GM23338 (cell line): ENCODE results near the gene DUSP21. TPM values are rescaled to one million over a fixed set of nuclear protein-coding genes. Genes with fewer than 3 reads are reported as not detected.

Experiments
- ATAC-seq: fragments of 200-7000 bp; cut with Tn5 transposase; 3 replicates; pipeline ENCODE4 v1.9.1; 2020
- DNase-seq: peaks from one replicate; pipeline ENCODE4 v3.0.0-alpha.2; 2015; ENCODE audit warnings: low spot score
- H2AFZ ChIP-seq: fragments of 200-600 bp; sonication (generic); 2 replicates; pipeline ENCODE4 v1.8.0; 2016; ENCODE audit warnings: antibody characterized with exemption, mild to moderate bottlenecking, moderate library complexity
- H3F3A ChIP-seq: fragments of 200-600 bp; sonication (generic); replicated peaks from 2 replicates; pipeline ENCODE4 v1.8.0; 2017; ENCODE audit warnings: antibody characterized with exemption, mixed run types, low read depth
- H3K27ac ChIP-seq: fragments of 200-600 bp; sonication (generic); 2 replicates; pipeline ENCODE4 v1.6.1; 2016; ENCODE audit warnings: low read depth
- H3K27me3 ChIP-seq: fragments of 200-600 bp; sonication (generic); 2 replicates; pipeline ENCODE4 v1.8.0; 2016; ENCODE audit warnings: mild to moderate bottlenecking, mixed run types, moderate library complexity; ENCODE audit not compliant: insufficient read depth
- H3K36me3 ChIP-seq: fragments of 200-600 bp; sonication (generic); 2 replicates; pipeline ENCODE4 v1.8.0; 2016; ENCODE audit warnings: mild to moderate bottlenecking; ENCODE audit not compliant: insufficient read depth
- H3K4me1 ChIP-seq: fragments of 200-600 bp; sonication (generic); 2 replicates; pipeline ENCODE4 v1.8.0; 2016; ENCODE audit warnings: mild to moderate bottlenecking, moderate library complexity; ENCODE audit not compliant: insufficient read depth
- H3K4me2 ChIP-seq: fragments of 200-600 bp; sonication (generic); 2 replicates; pipeline ENCODE4 v1.7.1; 2017; ENCODE audit warnings: mixed run types
- H3K4me3 ChIP-seq: fragments of 200-600 bp; sonication (generic); 2 replicates; pipeline ENCODE4 v1.6.1; 2016; ENCODE audit warnings: mixed run types
- H3K79me2 ChIP-seq: fragments of 200-600 bp; sonication (generic); replicated peaks from 2 replicates; pipeline ENCODE4 v1.8.0; 2017; ENCODE audit warnings: mild to moderate bottlenecking; ENCODE audit not compliant: insufficient read depth
- H3K9me2 ChIP-seq: fragments of 200-600 bp; sonication (generic); 2 replicates; pipeline ENCODE4 v1.8.0; 2017; ENCODE audit not compliant: insufficient read depth
- H4K20me1 ChIP-seq: fragments of 200-600 bp; sonication (generic); replicated peaks from 2 replicates; pipeline ENCODE4 v1.8.0; 2017; ENCODE audit warnings: mild to moderate bottlenecking; ENCODE audit not compliant: insufficient read depth
- H3K27ac Mint-ChIP-seq: 2 replicates; pipeline ENCODE4 v1.8.0; 2020; ENCODE audit warnings: inconsistent platforms, mild to moderate bottlenecking, moderate library complexity, mixed read lengths
- H3K27me3 Mint-ChIP-seq: 3 replicates; pipeline ENCODE4 v1.8.0; 2022; ENCODE audit warnings: low read depth, mild to moderate bottlenecking, moderate library complexity, mixed read lengths, inconsistent platforms; ENCODE audit not compliant: insufficient read depth, poor library complexity
- H3K36me3 Mint-ChIP-seq: 3 replicates; pipeline ENCODE4 v1.8.0; 2021; ENCODE audit warnings: low read depth, mild to moderate bottlenecking, inconsistent platforms, moderate library complexity, mixed read lengths
- H3K4me1 Mint-ChIP-seq: 3 replicates; pipeline ENCODE4 v1.8.0; 2020; ENCODE audit warnings: mild to moderate bottlenecking, inconsistent platforms, mixed read lengths
- H3K4me3 Mint-ChIP-seq: 3 replicates; pipeline ENCODE4 v1.8.0; 2021; ENCODE audit warnings: moderate library complexity, mild to moderate bottlenecking, inconsistent platforms, mixed read lengths
- H3K9me3 Mint-ChIP-seq: 3 replicates; pipeline ENCODE4 v1.8.0; 2020; ENCODE audit warnings: moderate library complexity, mild to moderate bottlenecking, inconsistent platforms, mixed read lengths
- CREB1 ChIP-seq: fragments of 250-450 bp; sonication (Bioruptor Pico); IDR thresholded peaks from 2 replicates; pipeline ENCODE4 v1.5.0; 2020; ENCODE audit warnings: low read depth, mild to moderate bottlenecking, moderate library complexity
- CTCF ChIP-seq, 2 experiments: fragments of 200-600 bp in 1 of 2; sonication (generic) in 1 of 2; conservative IDR thresholded peaks; 2 replicates each; pipeline versions ENCODE4 v1.5.1 to v1.6.1; 2016 to 2017; ENCODE audit warnings: antibody characterized with exemption in 2 of 2, low read depth in 2 of 2, mild to moderate bottlenecking in 2 of 2, moderate library complexity in 1 of 2
- ETS1 ChIP-seq: IDR thresholded peaks from 2 replicates; pipeline ENCODE4 v1.6.1; 2016; ENCODE audit warnings: antibody characterized with exemption
- EZH2 ChIP-seq: fragments of 200-600 bp; sonication (generic); IDR thresholded peaks from one replicate; pipeline ENCODE4 v1.8.0; 2017; ENCODE audit warnings: antibody characterized with exemption, mild to moderate bottlenecking, low read depth; ENCODE audit not compliant: unreplicated experiment
- EZH2phosphoT487 ChIP-seq: fragments of 200-600 bp; sonication (generic); IDR thresholded peaks from one replicate; pipeline ENCODE4 v1.8.1; 2018; ENCODE audit warnings: antibody characterized with exemption; ENCODE audit not compliant: unreplicated experiment
- JUNB ChIP-seq: IDR thresholded peaks from one replicate; pipeline ENCODE4 v1.6.1; 2016; ENCODE audit warnings: antibody characterized with exemption; ENCODE audit not compliant: unreplicated experiment
- NANOG ChIP-seq: IDR thresholded peaks from 2 replicates; pipeline ENCODE4 v1.6.1; 2016; ENCODE audit warnings: antibody characterized with exemption, borderline replicate concordance
- POLR2AphosphoS5 ChIP-seq: IDR thresholded peaks from 2 replicates; pipeline ENCODE4 v1.6.1; 2016; ENCODE audit warnings: antibody characterized with exemption, low read depth
- REST ChIP-seq: IDR thresholded peaks from one replicate; pipeline ENCODE4 v1.6.1; 2018; ENCODE audit warnings: antibody characterized with exemption; ENCODE audit not compliant: unreplicated experiment
- STAT1 ChIP-seq: IDR thresholded peaks from one replicate; pipeline ENCODE4 v1.6.1; 2016; ENCODE audit warnings: antibody characterized with exemption; ENCODE audit not compliant: unreplicated experiment
- ZNF114 ChIP-seq: fragments of 250-450 bp; sonication (Bioruptor Pico); IDR thresholded peaks from 2 replicates; pipeline ENCODE4 v1.5.0; 2020; ENCODE audit warnings: mild to moderate bottlenecking, moderate library complexity
- ZNF331 ChIP-seq: fragments of 250-450 bp; sonication (Bioruptor Pico); IDR thresholded peaks from 2 replicates; pipeline ENCODE4 v1.5.0; 2020; ENCODE audit warnings: low read depth, mild to moderate bottlenecking, moderate library complexity
- ZNF462 ChIP-seq: fragments of 250-450 bp; sonication (Bioruptor Pico); IDR thresholded peaks from 2 replicates; pipeline ENCODE4 v1.5.0; 2020; ENCODE audit warnings: mild to moderate bottlenecking, moderate library complexity
- polyA plus RNA-seq: library from polyadenylated mRNA; unstranded; fragments of >200 nt; fragmentation: Nextera tagmentation; extraction: Ambion mirVana; gene quantifications from 2 replicates; pipeline ENCODE4 v1.2.1, GENCODE V29; 2016
- total RNA-seq: library from RNA; depleted of rRNA; stranded (reverse); fragments of >200 nt; shearing (Covaris generic); gene quantifications from 2 replicates; pipeline ENCODE4 v1.2.3, GENCODE V29; 2014

DUSP21 gene
- total and polyA plus RNA-seq, 2 experiments from 2014 or later: not detected

GRCh38 chrX:44816367-44816766 lies 27.5 kb upstream of the DUSP21 start:
- Histone ChIP-seq H3K9me2 (no peaks in the 10 kb centered on the region), H2AFZ (no peak overlapping the region), H3K4me1 (no peaks in the 10 kb centered on the region), H4K20me1 (no peaks in the 10 kb centered on the region), H3F3A (no peaks in the 10 kb centered on the region), H3K27ac (no peak overlapping the region), H3K4me3 (no peak overlapping the region), H3K79me2 (no peaks in the 10 kb centered on the region), H3K36me3 (no peaks in the 10 kb centered on the region), H3K27me3 (no peaks in the 10 kb centered on the region), H3K4me2 (no peak overlapping the region)
- DNase-seq: no peak
- Mint-ChIP-seq H3K27ac (no peak overlapping the region), H3K27me3 (no peaks in the 10 kb centered on the region), H3K9me3 (no peaks in the 10 kb centered on the region), H3K4me1 (no peaks in the 10 kb centered on the region), H3K36me3 (no peaks in the 10 kb centered on the region), H3K4me3 (no peak overlapping the region)
- TF ChIP-seq NANOG (no peak), ZNF331 (CRISPR knock-in tag) (no peak), CTCF (conservative IDR thresholded peaks at IDR 0.05; ENCODE audit: low read depth in 2 of 2) (no peak), EZH2phosphoT487 (no peak), ZNF462 (no peak), EZH2 (no peak), ETS1 (no peak), ZNF114 (CRISPR knock-in tag) (no peak), REST (no peak), STAT1 (no peak), CREB1 (CRISPR knock-in tag) (no peak), JUNB (no peak), POLR2AphosphoS5 (no peak)
- ATAC-seq: no peak
